ENCODE data around the gene EPB41.
"Not testable (repeated sequence)": the region's sequence is repeated elsewhere in the genome, so short reads cannot be mapped to it uniquely, and the experiment has no call there.

Gene EPB41

GRCh38 chr1:28927648-28928313, 13.4 kb downstream of the EPB41 start:
- no peak for DNase-seq

DNA sequence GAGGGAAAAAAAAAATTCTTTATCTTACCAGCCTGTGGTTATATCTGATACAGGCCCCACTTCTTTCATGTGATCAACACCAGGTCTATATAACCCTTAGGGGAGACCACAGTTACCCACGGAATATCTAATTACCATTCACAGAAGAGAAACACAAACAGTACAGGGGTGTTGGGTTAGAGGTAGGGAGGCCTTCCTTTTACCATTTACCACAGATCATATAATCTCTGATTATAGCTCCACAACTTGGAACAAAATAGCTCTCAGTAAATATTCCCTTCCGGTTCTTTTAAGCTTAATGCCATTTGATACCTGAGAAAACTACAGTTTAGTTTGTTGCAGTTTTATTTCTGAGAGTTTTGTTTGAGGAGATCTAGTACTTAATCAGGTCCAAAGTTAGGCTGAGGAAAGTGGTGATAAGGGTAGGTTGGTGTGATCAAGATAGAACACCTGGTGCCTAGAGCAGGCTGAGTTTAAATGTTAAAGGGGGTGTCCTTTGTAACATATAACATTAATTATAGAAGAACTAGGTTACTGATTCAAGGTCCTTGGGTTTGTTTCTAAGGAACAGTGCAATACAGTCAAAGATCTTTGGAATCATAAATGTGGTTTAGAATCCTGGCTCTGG, 14.1 kb downstream of the EPB41 start:
- no peak for DNase-seq

GRCh38 chr1:28933277-28933676, 18.9 kb downstream of the EPB41 start:
- DNase-seq = no peak

DNA sequence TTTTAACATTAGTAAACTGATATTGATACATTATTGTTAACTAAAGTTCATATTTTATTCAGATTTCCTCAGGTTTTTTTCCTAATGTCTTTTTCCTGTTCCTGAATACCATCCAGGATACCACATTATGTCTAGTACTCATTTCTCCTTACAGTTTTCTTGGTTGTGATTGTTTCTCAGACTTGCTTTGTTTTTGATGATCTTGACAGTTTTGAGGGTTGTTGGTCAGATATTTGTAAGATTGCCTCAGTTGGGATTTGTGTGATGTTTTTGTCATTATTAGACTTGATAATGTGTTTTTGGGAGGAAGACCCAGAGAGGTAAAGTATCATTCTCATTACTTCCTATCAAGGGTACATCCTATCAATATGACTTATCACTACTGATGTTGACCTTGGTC, 19.5 kb downstream of the EPB41 start:
- no peak for DNase-seq

DNA sequence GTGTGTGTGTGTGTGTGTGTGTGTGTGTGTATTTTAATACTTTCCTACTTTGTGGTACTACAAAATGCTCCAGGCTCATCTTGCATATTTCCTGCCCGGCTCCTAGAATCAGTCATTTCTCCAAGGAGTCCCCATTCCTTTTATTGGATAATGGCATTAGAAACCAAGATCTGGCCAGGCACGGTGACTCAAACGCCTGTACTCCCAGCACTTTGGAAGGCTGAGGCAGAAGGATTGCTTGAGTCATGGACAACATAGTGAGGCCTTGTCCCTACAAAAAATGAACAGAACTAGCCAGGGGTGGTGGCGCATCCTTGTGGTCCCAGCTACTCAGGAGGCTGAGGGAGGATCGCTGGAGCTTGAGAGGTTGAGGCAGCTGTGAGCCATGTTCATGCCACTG, 20.3 kb downstream of the EPB41 start:
- DNase-seq = no peak

- no peak for DNase-seq
Measured at GRCh38 chr1:28935293-28935692, 20.9 kb downstream of the EPB41 start.

DNA sequence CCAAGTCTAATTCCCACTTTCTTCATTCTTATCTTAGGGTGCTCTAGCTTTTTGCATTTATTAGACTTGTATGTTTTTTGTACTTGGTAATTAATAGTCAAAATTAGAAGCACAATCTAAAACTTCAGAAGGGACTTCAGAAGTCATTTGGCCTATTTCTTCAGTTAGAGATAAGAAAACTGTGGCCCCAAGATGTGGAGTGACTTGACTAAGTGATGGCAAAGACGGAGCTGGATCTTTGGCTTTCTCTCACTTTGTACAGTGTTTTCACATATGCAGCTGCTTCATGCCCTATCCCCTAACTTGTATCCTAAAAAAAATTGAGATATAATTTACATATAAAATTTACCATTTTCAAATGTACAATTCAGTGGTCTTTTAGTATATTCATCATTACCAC, 21.7 kb downstream of the EPB41 start:
- DNase-seq = no peak

- DNase-seq = no peak
Measured at GRCh38 chr1:28936528-28936927, 22.2 kb downstream of the EPB41 start.

- DNase-seq = not testable (repeated sequence)
Measured at GRCh38 chr1:28943581-28943980, 29.2 kb downstream of the EPB41 start.

DNA sequence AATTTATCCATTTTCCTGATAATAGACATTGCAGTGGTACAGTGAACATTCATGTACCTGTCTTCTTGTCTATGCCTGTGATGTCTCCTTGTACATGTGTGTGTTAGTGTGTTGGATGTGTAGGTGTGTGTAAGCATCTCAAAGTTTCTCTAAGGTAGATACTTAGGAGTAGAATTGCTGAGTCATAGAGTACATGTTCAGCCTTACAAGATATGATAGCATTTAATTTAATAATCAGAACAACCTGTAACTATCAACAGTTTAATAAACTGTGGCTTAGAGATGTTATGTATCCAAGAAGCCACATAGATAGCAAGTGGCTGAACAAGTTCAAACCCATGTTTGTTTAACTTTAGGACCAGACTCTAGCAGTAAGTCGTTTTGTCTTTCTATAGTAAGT, 35.6 kb downstream of the EPB41 start:
- DNase-seq = no peak

GRCh38 chr1:28950449-28950848, 36.1 kb downstream of the EPB41 start:
- DNase-seq = no peak

GRCh38 chr1:28954126-28954726, 39.9 kb downstream of the EPB41 start:
- DNase-seq = no peak

DNA sequence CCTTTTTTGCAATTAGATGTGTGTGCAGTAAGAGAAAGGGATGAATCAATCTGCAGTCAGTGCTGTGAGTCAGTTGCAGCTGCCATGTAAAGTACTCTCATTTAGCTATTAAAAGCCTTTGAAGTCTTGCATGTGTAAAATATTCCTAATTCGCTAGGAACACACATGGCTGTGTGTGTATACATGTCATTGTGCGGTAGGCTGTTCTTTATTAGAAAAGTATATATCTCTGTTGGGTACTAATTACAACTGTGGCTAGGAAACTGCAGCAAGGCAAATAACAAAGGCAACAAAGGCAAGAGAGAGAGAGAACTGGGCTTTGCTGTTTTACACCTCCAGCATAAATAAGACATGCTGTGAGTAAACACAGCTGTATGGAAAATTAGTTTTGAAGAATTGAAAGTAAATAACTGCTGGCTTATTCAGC, 41.7 kb downstream of the EPB41 start:
- DNase-seq = no peak

- not testable (repeated sequence) for DNase-seq
Measured at GRCh38 chr1:28962114-28962831, 47.9 kb downstream of the EPB41 start.

DNA sequence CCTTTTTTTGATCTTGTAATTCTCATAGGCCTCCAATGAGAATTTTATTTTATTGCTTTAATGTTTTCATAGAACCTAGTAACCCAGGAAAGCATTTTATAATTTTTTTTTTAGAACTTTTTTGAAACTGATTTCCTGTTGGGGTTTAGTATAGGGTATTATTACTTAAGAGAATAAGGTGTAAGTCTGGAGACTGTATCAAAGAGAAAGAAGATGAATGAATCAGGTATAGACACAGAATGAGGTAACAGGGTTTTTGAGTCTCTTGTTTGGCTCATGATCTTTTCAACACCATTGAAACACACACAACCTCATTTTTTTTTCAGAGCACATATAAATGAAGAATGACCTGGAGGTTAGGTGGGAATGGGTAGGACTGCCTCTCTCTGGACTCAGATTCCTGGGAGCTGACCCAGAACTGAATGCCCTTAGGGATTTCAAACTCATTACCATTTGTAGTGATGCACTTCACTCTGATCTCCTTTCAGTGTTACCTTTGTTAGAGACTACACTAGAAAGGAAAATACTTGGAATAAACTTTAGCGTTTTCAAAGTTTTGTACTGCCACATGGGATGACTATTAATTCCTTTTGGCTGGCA, 51.0 kb downstream of the EPB41 start:
- no peak for DNase-seq

GRCh38 chr1:28966617-28967016, 52.2 kb downstream of the EPB41 start:
- DNase-seq = no peak

GRCh38 chr1:28971980-28972771, 57.8 kb downstream of the EPB41 start:
- peak in 1 of 2 experiments; percentile 3 for DNase-seq

- DNase-seq = no peak
Measured at GRCh38 chr1:28973596-28974421, 59.4 kb downstream of the EPB41 start.

DNA sequence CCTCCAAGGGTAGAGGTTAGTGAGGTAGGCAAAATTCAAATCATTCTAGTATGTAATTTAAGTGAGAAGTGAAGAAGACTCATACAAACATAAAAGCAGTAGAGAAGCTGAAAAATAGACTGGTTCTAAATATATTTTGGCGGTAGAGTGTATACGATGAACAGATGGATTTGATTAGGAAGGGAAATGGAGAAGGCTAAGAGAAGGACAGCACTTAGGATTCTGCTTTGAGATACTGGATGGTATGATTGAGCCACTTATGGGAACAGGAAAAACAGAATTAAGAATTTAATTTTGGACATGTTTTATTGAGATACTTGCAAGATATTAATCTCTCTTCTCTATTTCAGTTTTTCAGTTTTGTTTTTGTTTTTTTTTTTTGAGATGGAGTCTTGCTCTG, 60.1 kb downstream of the EPB41 start:
- DNase-seq = no peak

DNA sequence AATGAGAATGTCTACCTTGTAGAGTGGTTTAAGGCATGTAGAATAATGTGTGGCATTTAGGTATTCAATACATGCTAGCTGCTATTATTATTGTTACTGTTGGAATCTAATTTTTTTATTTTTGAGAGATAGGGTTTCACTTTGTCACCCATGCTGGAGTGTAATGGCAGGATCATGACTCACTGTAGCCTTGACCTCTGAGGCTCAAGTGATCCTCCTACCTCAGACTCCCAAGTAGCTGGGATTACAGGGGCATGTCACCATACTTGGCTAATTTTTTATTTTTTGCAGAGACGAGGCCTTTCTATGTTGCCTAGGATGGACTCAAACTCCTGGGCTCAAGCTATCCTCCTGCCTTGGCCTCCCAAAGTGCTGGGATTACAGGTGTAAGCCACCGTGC, 61.9 kb downstream of the EPB41 start:
- no peak for DNase-seq

DNA sequence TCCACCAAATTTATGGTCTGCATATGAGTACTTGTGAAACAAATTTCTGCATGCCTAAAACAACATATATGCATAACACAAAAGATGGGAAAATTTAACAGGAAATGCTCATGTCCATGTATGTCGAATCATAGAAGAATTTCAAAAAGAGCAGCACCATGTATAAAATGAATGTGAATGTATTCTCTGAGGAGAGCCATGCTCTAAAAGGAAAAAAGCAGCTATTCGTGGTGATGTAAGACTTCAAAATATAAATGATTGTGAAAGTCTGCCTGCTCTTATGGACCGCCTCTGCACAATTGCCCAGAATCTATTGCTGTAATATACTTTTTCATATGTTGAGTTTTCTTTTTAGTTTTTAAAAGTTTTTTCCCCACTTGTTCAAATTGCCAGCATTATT, 66.8 kb downstream of the EPB41 start:
- DNase-seq = no peak

- DNase-seq = no peak
Measured at GRCh38 chr1:28982198-28982597, 67.8 kb downstream of the EPB41 start.

Measured in SW 1271 (cell line).